GM21423 (cell line): ENCODE results near the gene CRYAB.
"Not testable (repeated sequence)": the region's sequence is repeated elsewhere in the genome, so short reads cannot be mapped to it uniquely, and the experiment has no call there.

Source experiments
- ATAC-seq: cut with Tn5 transposase; IDR thresholded peaks from one replicate; pipeline ENCODE4 v1.9.1; 2021; ENCODE audit warnings: mild to moderate bottlenecking, moderate library complexity; ENCODE audit not compliant: unreplicated experiment

The CRYAB gene

GRCh38 chr11:111933872-111934271 is 22.3 kb upstream of the CRYAB start:
- no peak for ATAC-seq

GRCh38 chr11:111933176-111933575 is 21.6 kb upstream of the CRYAB start:
- ATAC-seq = not testable (repeated sequence)

DNA sequence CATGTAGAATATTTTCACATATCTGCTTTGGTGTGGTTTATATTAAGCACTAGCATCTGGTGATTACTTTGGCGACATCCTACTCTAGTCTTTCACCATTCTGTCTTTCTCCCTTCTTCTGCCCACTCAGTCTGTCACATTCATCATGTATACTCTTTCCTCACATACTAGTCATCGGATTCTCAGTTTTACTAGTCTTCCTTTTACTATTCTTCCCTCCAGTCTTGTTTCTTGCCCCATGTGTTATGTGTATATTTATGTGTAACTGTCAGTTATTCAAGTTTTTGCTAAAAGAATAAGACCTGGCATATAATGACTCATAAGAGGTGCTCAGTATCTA is 21.0 kb upstream of the CRYAB start:
- no peak for ATAC-seq

DNA sequence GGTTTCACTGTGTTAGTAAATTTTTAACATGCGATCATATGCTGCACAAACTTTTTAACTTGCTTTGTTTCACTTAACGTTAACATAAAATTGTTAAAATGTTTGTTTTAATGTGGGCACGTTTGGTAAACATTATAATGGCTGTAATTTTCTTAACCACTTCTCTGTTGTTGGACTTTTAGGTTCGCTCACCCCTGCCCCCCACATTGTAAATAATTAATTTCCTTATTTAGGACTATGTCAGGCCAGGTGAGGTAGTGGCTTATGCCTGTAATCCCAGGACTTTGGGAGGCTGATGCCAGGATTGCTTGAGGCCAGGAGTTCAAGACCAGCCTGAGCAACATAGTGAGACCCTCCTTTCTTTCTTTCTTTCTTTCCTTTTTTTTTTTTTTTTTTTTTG is 18.9 kb upstream of the CRYAB start:
- ATAC-seq = no peak

GRCh38 chr11:111926505-111927391 is 15.2 kb upstream of the CRYAB start:
- peak; percentile 92 for ATAC-seq

DNA sequence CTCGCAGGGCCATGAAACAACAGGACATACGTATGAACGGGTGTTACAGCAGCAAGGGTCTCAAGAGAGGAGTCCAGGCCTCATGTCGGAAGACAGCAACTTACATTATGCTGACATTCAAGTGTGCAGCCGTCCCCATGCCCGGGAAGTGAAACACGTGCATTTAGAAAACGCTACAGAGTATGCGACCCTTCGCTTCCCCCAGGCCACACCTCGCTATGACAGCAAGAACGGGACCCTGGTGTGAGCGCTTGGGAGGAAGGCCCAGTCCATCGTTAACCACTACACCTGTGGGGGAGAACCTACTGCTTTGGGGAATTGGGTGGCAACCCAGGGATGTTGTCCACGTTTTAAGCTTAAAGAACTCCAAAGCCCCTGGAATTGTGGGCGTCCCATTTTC is 14.4 kb upstream of the CRYAB start:
- no peak for ATAC-seq

DNA sequence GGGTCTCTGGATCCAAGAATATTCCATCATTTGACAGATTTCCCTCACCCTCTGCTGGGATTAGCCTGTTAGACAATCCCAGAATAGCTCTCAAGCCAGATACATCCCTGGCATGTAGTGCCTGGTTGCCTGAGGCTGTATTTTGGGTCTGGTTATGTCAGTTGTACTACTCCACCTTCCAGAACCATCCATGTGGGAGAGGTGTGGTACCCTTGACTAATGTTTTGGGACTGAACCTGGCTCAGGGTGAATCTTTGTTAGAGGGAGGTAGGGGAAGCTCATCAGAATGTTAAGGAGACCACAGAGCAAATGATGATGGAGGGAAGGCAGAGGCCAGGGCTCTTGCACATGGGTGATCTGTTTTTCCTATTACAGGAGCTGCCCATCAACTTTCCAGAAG is 12.4 kb upstream of the CRYAB start:
- no peak for ATAC-seq

DNA sequence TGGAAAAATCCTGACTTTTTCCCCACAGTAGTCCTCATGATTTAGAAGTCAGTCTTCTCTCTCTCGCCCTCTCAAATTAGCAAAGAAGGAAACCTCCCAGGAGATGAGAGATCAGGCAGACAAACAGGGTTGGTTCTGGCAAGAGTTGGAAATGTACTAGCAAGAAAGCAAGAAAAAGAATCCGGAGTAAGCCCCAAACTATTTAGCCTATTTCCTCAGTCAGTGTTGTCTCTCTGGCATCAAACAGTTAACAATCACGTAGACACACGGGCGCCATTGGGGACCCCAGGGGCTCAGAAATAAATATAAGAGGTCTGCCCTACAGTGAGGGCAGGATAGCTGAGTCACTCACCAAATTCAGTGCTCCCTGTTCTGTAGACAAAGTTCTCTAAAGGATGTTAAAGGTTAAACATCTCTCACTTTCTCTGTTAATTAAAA is 11.8 kb upstream of the CRYAB start:
- ATAC-seq = no peak

DNA sequence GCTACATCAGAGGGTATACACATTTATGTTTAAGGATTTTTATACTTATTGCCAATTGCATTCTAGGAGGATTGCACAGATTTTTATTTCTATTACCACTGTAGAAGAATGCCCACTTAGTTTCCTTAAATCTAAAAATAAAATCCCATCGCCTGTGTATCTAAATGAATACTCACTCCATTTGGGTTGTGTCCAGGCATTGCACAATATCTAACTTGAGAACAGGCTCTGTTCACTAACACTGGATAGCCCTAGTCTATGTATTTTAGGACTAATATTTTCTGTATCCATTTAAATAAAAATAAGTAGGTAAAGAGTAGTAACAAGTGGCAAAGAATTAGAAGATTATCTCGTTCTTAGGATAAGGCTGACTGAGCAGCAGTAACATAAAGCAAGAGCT is 11.2 kb upstream of the CRYAB start:
- no peak for ATAC-seq

DNA sequence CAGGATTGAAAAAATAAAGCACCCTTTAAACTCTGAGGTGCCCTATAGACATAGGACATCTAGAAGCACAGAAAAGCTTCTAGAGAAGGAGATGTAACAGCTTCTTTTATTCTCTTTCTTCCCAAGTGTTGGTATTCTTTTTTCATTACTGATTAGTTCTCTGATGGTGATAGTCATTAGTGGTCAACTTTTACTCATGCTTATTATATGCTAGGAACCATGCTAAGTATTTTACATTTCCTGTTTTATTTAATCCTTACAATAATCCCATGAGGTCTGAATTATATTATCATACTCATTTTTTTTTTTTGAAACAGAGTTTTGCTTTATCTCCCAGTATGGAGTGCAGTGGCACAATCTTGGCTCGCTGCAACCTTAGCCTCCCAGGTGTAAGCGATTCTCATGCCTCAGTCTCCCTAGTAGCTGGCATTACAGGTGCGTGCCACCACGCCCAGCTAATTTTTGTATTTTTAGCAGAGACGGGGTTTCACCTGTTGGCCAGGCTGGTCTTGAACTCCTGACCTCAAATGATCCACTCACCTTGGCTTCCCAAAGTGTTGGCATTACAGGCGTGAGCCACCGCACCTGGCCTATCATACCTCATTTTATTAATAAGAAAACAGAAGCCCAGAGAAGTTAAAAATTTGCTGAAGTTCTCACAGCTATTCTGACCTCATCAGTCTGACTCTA is 10.1 kb upstream of the CRYAB start:
- ATAC-seq = no peak

GRCh38 chr11:111920908-111921307 is 9.3 kb upstream of the CRYAB start:
- no peak for ATAC-seq

DNA sequence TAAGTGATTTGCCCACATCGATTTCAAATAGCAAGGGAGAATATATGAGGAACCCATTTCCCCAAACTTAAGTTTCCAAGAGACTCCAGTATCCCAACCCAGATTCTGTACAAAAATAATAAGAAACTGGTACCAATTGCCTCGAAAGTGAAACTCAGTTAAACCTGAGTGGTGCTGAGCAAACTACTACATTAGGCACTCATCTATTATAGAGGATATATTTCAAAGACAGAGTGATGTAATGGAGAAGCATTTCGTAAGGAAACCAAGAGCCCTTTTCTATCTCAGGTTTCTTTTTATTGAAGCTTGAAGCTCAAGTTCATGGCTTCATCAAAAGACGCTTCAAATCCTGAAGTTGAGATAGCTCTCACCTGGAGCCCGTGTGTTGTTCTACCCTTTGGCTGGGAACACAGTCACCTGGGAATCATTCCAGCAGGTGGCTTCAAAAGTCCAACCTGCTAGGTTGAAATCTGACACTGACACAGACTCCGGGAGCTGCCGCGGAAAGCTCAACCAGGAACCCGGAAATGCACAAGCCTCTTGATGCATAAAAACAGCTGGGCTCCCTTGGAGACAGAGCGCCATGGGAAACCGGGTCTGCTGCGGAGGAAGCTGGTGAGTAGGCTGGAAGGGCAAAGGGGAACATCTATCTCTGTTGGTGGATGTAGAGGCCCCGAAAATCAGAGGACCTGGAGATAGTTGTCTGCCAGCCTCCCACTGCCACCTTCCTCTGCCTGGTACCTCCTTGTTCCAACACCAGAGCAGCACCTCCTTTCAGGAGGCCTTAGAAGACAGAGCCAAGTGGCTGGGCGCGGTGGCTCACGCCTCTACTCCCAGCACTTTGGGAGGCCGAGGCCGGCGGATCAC is 7.1 kb upstream of the CRYAB start, which contains the start of gene C11orf52:
C11orf52 (plus strand) TSS at position 524 of the 867 bp plus-strand sequence; CDS start at position 584, 60 bp downstream.
- no peak for ATAC-seq

GRCh38 chr11:111917788-111918187 is 6.2 kb upstream of the CRYAB start:
- ATAC-seq = no peak

DNA sequence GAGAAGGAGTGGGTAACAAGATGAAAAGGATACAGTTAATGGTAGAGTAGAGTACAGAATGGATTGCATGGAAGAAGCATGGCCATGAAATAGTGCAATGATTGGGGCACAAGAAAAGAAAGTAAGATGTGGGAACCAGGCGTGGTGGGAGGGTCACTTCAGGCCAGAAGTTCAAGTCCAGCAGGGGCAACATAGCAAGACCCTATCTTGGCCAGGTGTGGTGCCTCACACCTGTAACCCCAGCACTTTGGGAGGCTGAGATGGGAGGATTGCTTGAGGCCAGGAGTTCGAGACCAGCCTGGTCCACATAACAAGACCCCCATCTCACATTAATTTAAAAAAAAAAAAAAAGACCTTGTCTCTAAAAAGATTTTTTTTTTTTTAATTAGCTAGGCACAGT is 5.7 kb upstream of the CRYAB start:
- ATAC-seq = no peak

- ATAC-seq = no peak
Measured at GRCh38 chr11:111916768-111917167, 5.2 kb upstream of the CRYAB start.

GRCh38 chr11:111913997-111914396 is 2.4 kb upstream of the CRYAB start:
- no peak for ATAC-seq

DNA sequence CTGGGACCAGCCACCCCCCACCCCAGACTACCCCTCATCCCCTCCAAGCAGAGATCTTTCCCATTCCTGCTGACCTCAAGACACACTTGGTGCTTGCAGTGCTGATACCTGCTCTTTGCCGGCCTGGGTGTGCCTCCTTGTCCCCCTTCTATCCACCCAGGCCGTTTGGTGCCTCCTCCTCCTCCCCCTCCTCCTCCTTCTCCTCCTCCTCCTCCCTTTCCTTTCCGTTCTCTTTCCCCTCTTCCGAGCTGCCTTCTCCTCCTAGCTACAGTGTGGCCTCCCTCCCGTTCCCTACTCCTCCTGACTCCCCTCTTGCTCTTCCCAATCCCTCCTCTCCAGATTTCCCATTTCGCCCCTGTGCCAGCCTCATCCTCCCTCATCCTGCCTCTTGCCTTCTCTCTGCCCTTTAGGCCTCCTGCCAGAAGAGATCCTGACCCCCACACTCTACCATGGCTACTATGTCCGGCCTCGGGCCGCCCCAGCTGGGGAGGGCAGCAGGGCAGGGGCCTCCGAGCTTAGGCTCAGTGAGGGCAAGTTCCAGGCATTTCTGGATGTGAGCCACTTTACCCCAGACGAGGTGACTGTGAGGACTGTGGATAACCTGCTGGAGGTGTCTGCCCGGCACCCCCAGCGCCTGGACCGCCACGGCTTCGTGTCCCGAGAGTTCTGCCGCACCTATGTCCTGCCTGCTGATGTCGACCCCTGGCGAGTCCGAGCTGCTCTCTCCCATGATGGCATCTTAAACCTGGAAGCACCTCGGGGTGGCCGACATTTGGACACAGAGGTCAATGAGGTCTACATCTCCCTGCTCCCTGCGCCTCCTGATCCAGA is 1.7 kb upstream of the CRYAB start:
- no peak for ATAC-seq

DNA sequence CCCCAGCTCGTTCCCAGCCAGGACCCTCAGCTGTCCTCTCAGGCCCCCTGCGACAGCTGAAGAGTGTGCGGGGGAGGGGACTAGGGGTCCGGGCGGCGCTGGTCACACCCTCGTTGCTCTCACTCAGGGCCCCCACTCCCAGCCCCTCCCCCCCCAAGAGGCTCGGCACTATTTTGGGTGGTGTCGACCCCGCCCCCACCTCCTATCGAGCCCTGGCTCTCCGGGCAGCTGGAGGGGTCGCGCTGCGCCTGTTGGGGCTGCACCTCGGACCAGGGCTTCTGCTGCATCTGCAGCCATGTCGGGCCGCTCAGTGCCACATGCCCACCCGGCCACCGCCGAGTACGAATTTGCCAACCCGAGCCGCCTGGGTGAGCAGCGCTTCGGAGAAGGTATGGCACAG is 965 bp upstream of the CRYAB start, which contains the start of gene HSPB2:
HSPB2 (plus strand) TSS at position 200 of the 400 bp plus-strand sequence; CDS start at position 296, 96 bp downstream.
- no peak for ATAC-seq

GRCh38 chr11:111910676-111911562 is 651 bp downstream of the CRYAB start:
- ATAC-seq = no peak
